SK-N-SH treated with all-trans-retinoic acid at 6 μM for 48 hours (cell line): ENCODE results near the gene PLCB1.

Experiments used
- ATAC-seq: fragments of 200-7000 bp; cut with Tn5 transposase; 3 replicates; pipeline ENCODE4 v1.9.1; 2020; ENCODE audit warnings: mild to moderate bottlenecking, moderate library complexity
- BACH2 ChIP-seq: fragments of 250-450 bp; sonication (Bioruptor Pico); IDR thresholded peaks from 2 replicates; pipeline ENCODE4 v1.9.0; 2021; ENCODE audit warnings: mild to moderate bottlenecking, borderline replicate concordance
- CSRNP3 ChIP-seq: fragments of 250-450 bp; sonication (Bioruptor Pico); IDR thresholded peaks from 2 replicates; pipeline ENCODE4 v1.5.1; 2021; ENCODE audit warnings: mild to moderate bottlenecking, moderate library complexity
- ESRRG ChIP-seq: fragments of 250-450 bp; sonication (Bioruptor Pico); IDR thresholded peaks from 2 replicates; pipeline ENCODE4 v1.6.1; 2021; ENCODE audit warnings: mild to moderate bottlenecking
- GLIS3 ChIP-seq: fragments of 250-450 bp; sonication (Bioruptor Pico); IDR thresholded peaks from 2 replicates; pipeline ENCODE4 v1.5.0; 2020; ENCODE audit warnings: mild to moderate bottlenecking, moderate library complexity
- ISL1 ChIP-seq: fragments of 250-450 bp; sonication (Bioruptor Pico); IDR thresholded peaks from 2 replicates; pipeline ENCODE4 v2.1.2; 2022; ENCODE audit warnings: mild to moderate bottlenecking, moderate library complexity
- PATZ1 ChIP-seq: fragments of 250-450 bp; sonication (Bioruptor Pico); IDR thresholded peaks from 2 replicates; pipeline ENCODE4 v1.8.0; 2020; ENCODE audit warnings: mild to moderate bottlenecking, moderate library complexity, borderline replicate concordance
- PPARA ChIP-seq: fragments of 250-450 bp; sonication (Bioruptor Pico); IDR thresholded peaks from 2 replicates; pipeline ENCODE4 v1.5.0; 2020; ENCODE audit warnings: mild to moderate bottlenecking, borderline replicate concordance
- SNAI2 ChIP-seq: fragments of 250-450 bp; sonication (Bioruptor Pico); IDR thresholded peaks from 2 replicates; pipeline ENCODE4 v1.5.0; 2020; ENCODE audit warnings: mild to moderate bottlenecking, moderate library complexity
- TCF4 ChIP-seq: fragments of 250-450 bp; sonication (Bioruptor Pico); IDR thresholded peaks from 2 replicates; pipeline ENCODE4 v1.8.0; 2021; ENCODE audit warnings: mild to moderate bottlenecking, moderate library complexity, borderline replicate concordance
- ZC3H10 ChIP-seq: fragments of 250-450 bp; sonication (Bioruptor Pico); IDR thresholded peaks from 2 replicates; pipeline ENCODE4 v1.5.1; 2021; ENCODE audit warnings: mild to moderate bottlenecking, moderate library complexity
- ZFP3 ChIP-seq: fragments of 250-450 bp; sonication (Bioruptor Pico); IDR thresholded peaks from 2 replicates; pipeline ENCODE4 v1.5.0; 2020; ENCODE audit warnings: mild to moderate bottlenecking, moderate library complexity
- ZFP30 ChIP-seq: fragments of 450-650 bp; formaldehyde crosslinking; IDR thresholded peaks from 2 replicates; pipeline ENCODE4 v1.5.0; 2022; ENCODE audit warnings: mild to moderate bottlenecking, moderate library complexity
- ZNF8 ChIP-seq: fragments of 450-650 bp; formaldehyde crosslinking; IDR thresholded peaks from 2 replicates; pipeline ENCODE4 v1.5.0; 2020; ENCODE audit warnings: mild to moderate bottlenecking, moderate library complexity
- TF ChIP-seq, protein P1 (sequence below): fragments of 250-450 bp; sonication (Bioruptor Pico); IDR thresholded peaks from 2 replicates; pipeline ENCODE4 v1.5.0; 2020; ENCODE audit warnings: mild to moderate bottlenecking, moderate library complexity
- TF ChIP-seq, protein P2 (sequence below): fragments of 250-450 bp; sonication (Bioruptor Pico); IDR thresholded peaks from 2 replicates; pipeline ENCODE4 v1.5.1; 2020; ENCODE audit warnings: low read depth, mild to moderate bottlenecking, moderate library complexity
- TF ChIP-seq, protein P3 (sequence below): fragments of 250-450 bp; sonication (Bioruptor Pico); IDR thresholded peaks from 2 replicates; pipeline ENCODE4 v1.8.0; 2021; ENCODE audit warnings: low read depth, mild to moderate bottlenecking, moderate library complexity, borderline replicate concordance

Gene PLCB1

DNA sequence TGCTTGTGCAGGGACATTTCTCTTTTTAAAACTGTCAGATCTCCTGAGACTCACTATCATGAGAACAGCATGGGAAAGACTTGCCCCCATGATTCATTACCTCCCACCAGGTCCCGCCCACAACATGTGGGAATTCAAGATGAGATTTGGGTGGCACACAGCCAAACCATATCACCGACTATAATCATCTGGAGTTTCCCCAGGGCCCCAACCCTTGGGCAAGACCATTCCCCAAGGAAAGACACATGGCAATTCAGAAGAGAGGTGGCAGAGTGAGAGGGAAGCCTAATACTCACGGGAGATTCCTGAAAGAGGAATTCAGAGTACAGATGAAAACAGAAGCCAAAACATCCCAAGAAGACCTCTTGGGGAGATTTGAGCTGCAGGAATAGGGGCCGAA is 645.8 kb downstream of the PLCB1 start:
- TF ChIP-seq ESRRG (CRISPR knock-in tag) = no peak
- TF ChIP-seq CSRNP3 = no peak
- TF ChIP-seq GLIS3 (CRISPR knock-in tag) = no peak
- no peak for TF ChIP-seq ZNF8
- TF ChIP-seq BACH2 (CRISPR knock-in tag) = no peak
- TF ChIP-seq ZC3H10 (CRISPR knock-in tag) = no peak
- no peak for TF ChIP-seq ISL1 (CRISPR knock-in tag)
- ATAC-seq = no peak

DNA sequence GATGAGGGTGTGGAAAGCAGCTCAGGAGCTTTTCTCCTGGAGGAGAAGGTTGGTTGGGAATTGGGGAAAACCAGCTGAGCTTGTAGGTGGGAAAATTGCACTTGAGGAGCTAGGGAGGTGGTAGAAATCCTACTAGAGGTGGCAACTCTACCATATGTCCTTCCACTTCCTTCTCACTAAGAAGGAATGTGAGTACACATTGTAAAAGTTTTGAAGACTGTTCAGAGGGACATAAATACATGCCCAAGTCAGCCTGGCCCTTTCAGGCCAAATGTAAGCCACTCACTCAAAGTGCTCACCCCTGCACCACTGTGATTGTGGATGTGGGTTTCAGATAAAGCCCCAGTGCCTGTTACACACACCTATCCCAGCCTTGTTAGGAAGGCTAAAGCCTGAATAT is 646.3 kb downstream of the PLCB1 start:
- no peak for ATAC-seq
- TF ChIP-seq ZNF8 (no peak), TCF4 (CRISPR knock-in tag) (no peak), CSRNP3 (no peak), BACH2 (CRISPR knock-in tag) (no peak)

GRCh38 chr20:8780915-8781314 is 648.8 kb downstream of the PLCB1 start:
- TF ChIP-seq, protein P1, sequence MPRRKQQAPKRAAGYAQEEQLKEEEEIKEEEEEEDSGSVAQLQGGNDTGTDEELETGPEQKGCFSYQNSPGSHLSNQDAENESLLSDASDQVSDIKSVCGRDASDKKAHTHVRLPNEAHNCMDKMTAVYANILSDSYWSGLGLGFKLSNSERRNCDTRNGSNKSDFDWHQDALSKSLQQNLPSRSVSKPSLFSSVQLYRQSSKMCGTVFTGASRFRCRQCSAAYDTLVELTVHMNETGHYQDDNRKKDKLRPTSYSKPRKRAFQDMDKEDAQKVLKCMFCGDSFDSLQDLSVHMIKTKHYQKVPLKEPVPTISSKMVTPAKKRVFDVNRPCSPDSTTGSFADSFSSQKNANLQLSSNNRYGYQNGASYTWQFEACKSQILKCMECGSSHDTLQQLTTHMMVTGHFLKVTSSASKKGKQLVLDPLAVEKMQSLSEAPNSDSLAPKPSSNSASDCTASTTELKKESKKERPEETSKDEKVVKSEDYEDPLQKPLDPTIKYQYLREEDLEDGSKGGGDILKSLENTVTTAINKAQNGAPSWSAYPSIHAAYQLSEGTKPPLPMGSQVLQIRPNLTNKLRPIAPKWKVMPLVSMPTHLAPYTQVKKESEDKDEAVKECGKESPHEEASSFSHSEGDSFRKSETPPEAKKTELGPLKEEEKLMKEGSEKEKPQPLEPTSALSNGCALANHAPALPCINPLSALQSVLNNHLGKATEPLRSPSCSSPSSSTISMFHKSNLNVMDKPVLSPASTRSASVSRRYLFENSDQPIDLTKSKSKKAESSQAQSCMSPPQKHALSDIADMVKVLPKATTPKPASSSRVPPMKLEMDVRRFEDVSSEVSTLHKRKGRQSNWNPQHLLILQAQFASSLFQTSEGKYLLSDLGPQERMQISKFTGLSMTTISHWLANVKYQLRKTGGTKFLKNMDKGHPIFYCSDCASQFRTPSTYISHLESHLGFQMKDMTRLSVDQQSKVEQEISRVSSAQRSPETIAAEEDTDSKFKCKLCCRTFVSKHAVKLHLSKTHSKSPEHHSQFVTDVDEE (CRISPR knock-in tag) = no peak
- TF ChIP-seq ZFP30 (CRISPR knock-in tag) = no peak
- no peak for TF ChIP-seq ZFP3 (CRISPR knock-in tag)
- no peak for TF ChIP-seq SNAI2 (CRISPR knock-in tag)
- ATAC-seq = no peak

DNA sequence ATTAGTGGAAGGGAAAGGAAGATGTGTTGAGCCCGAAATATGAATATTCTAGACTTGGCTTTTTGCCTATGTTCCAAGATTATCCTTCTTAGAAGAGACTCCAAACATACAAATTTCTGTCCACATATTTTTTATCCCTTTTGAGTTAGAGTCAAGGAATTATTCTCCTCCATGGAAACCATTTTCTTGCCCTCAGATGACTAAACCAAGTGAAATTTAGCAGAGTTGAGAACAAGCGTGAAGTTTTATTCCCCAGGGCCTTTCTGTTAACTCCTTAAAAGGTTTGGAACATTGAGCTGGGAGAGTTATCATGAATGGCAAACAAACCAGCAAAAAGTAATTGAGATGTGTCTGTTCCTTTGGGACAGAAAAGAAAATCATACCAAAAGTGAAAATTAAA is 650.7 kb downstream of the PLCB1 start:
- no peak for ATAC-seq

More for the DNA sequence above, 650.7 kb downstream of the PLCB1 start:
- TF ChIP-seq ESRRG (CRISPR knock-in tag) (no peak), TCF4 (CRISPR knock-in tag) (no peak), PPARA (no peak), ZFP3 (CRISPR knock-in tag) (no peak), PATZ1 (CRISPR knock-in tag) (no peak)
- TF ChIP-seq, protein P2, sequence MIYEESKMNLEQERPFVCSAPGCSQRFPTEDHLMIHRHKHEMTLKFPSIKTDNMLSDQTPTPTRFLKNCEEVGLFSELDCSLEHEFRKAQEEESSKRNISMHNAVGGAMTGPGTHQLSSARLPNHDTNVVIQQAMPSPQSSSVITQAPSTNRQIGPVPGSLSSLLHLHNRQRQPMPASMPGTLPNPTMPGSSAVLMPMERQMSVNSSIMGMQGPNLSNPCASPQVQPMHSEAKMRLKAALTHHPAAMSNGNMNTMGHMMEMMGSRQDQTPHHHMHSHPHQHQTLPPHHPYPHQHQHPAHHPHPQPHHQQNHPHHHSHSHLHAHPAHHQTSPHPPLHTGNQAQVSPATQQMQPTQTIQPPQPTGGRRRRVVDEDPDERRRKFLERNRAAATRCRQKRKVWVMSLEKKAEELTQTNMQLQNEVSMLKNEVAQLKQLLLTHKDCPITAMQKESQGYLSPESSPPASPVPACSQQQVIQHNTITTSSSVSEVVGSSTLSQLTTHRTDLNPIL (CRISPR knock-in tag) = no peak
- TF ChIP-seq, protein P3, sequence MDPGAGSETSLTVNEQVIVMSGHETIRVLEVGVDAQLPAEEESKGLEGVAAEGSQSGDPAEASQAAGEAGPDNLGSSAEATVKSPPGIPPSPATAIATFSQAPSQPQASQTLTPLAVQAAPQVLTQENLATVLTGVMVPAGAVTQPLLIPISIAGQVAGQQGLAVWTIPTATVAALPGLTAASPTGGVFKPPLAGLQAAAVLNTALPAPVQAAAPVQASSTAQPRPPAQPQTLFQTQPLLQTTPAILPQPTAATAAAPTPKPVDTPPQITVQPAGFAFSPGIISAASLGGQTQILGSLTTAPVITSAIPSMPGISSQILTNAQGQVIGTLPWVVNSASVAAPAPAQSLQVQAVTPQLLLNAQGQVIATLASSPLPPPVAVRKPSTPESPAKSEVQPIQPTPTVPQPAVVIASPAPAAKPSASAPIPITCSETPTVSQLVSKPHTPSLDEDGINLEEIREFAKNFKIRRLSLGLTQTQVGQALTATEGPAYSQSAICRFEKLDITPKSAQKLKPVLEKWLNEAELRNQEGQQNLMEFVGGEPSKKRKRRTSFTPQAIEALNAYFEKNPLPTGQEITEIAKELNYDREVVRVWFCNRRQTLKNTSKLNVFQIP = no peak
